Measurements from ENCODE around the gene FARP1. TPM values are rescaled to one million over a fixed set of nuclear protein-coding genes. Genes with fewer than 3 reads are reported as not detected.

The FARP1 gene
- total and polyA plus RNA-seq, 2 of the 8 experiments (the other 6 are each of a cell fraction or from before 2014, with no cell fraction given), result 24.7 to 104 TPM

- Histone ChIP-seq H2BK120ac (replicated peaks; ENCODE audit: low read depth, low read length) (no peak overlapping the region), H3K36me3 (ENCODE audit: control insufficient read depth in 2 of 4, insufficient read depth in 4 of 4, low read length in 3 of 4) (no peaks in the 10 kb centered on the region), H3K4me1 (replicated peaks in 1 of 4; ENCODE audit: control insufficient read depth in 3 of 4, insufficient read depth in 4 of 4, low read length in 3 of 4) (peaks cover 2 to 35% (median 17%) of the 10 kb centered on the region in 4 experiments; a peak in 6 of 7 replicates), H3K27ac (ENCODE audit: low read depth, low read length) (no peak overlapping the region), H2BK12ac (ENCODE audit: low read depth, low read length) (no peak overlapping the region; the same call in 1 of the 2 replicates), H2BK15ac (ENCODE audit: low read length) (no peak overlapping the region; the same call in 1 of the 2 replicates), H4K91ac (replicated peaks; ENCODE audit: insufficient read length, low read length) (no peak overlapping the region), H3K79me2 (ENCODE audit: control insufficient read depth in 1 of 2, insufficient read depth in 2 of 2, low read length in 2 of 2) (peaks cover 5 to 44% of the 10 kb centered on the region in 2 experiments; a peak in 3 of 4 replicates), H3K9me3 (ENCODE audit: insufficient read depth in 2 of 2, low read depth in 1 of 2, low read length in 1 of 2) (no peaks in the 10 kb centered on the region), H3K79me1 (ENCODE audit: low read depth, low read length) (peaks cover 5% of the 10 kb centered on the region; the same call in 1 of the 2 replicates), H3K23me2 (ENCODE audit: low read depth, low read length) (peaks cover 5% of the 10 kb centered on the region; the same call in 1 of the 2 replicates), H2AFZ (ENCODE audit: low read length) (no peak overlapping the region), H3K4me3 (ENCODE audit: extremely low read depth in 1 of 4, insufficient read depth in 2 of 4, low read depth in 3 of 4, low read length in 4 of 4) (no peak overlapping the region), H3K14ac (ENCODE audit: insufficient read length) (no peak overlapping the region), H2BK5ac (ENCODE audit: low read depth, low read length) (peak overlapping the region; percentile 10; the same call in 1 of the 2 replicates), H4K8ac (ENCODE audit: extremely low read depth, insufficient read depth, low read length) (no peak overlapping the region), H3K4ac (replicated peaks; ENCODE audit: insufficient read length, low read depth, low read length) (peak overlapping the region; percentile 74), H3K27me3 (replicated peaks in 1 of 4; ENCODE audit: control insufficient read depth in 3 of 4, extremely low read depth in 1 of 4, insufficient read depth in 3 of 4, low read length in 3 of 4) (no peaks in the 10 kb centered on the region), H2BK20ac (ENCODE audit: low read length) (no peak overlapping the region), H2AK5ac (ENCODE audit: low read depth, low read length) (peak overlapping the region; percentile 95), H3K4me2 (ENCODE audit: insufficient read depth in 1 of 2, low read depth in 2 of 2, low read length in 2 of 2) (no peak overlapping the region), H3K56ac (replicated peaks; ENCODE audit: insufficient read length, low read depth, low read length) (no peak overlapping the region), H3K9ac (replicated peaks in 1 of 4; ENCODE audit: extremely low read depth in 1 of 4, low read depth in 3 of 4, low read length in 3 of 4) (no peak overlapping the region; a peak in 1 of 7 replicates), H3K18ac (ENCODE audit: extremely low read depth, low read length) (no peak overlapping the region), H3K23ac (ENCODE audit: insufficient read length) (no peak overlapping the region), H4K5ac (ENCODE audit: insufficient read length, low read depth, low read length) (no peak overlapping the region), H4K20me1 (replicated peaks in 1 of 2; ENCODE audit: control insufficient read depth in 1 of 2, insufficient read depth in 2 of 2, low read length in 2 of 2) (peaks cover 2 to 5% of the 10 kb centered on the region in 2 experiments)
- no peak for DNase-seq (ENCODE audit: low read depth in 1 of 2, low spot score in 2 of 2)
- POLR2A ChIA-PET (ENCODE audit: partially characterized antibody), result interaction anchor here (0.6 kb wide), 1 partner anchor 17 kb away, joined by 4 read pairs; no protein-coding TSS in a partner anchor
- 92 to 100% methylated on average over 2 to 6 of the region's 6 CpGs for WGBS, 2 experiments (ENCODE audit: extremely low coverage in 1 of 2, insufficient coverage in 1 of 2, insufficient read length in 1 of 2, insufficient replicate concordance in 2 of 2, low coverage in 1 of 2, low lambda C conversion rate in 2 of 2, missing lambda C conversion rate in 1 of 2)
- CTCF ChIA-PET (ENCODE audit: partially characterized antibody), result interaction anchor here (0.7 kb wide), 1 partner anchor 120 kb away, joined by 3 read pairs; no protein-coding TSS in a partner anchor
- FAIRE-seq, result no peak
- TF ChIP-seq JUN (IDR thresholded peaks at IDR 0.05; ENCODE audit: low read depth, low read length) (no peak), SP4 (IDR thresholded peaks at IDR 0.05; ENCODE audit: low read length) (no peak), SAP30 (IDR thresholded peaks at IDR 0.05; ENCODE audit: insufficient read depth, insufficient replicate concordance, low read length) (no peak), KDM5A (IDR thresholded peaks at IDR 0.05; ENCODE audit: low read length) (no peak), TBP (IDR thresholded peaks at IDR 0.05; ENCODE audit: low read depth, low read length) (no peak), EZH2 (IDR thresholded peaks at IDR 0.05; ENCODE audit: low read depth, low read length, severe bottlenecking) (no peak), EP300 (IDR thresholded peaks at IDR 0.05; ENCODE audit: borderline replicate concordance in 1 of 2, low read depth in 2 of 2, low read length in 2 of 2) (no peak), HDAC2 (IDR thresholded peaks at IDR 0.05; ENCODE audit: borderline replicate concordance in 1 of 2, low read depth in 2 of 2, low read length in 2 of 2) (no peak), RFX5 (IDR thresholded peaks at IDR 0.05; ENCODE audit: borderline replicate concordance, low read depth, low read length) (no peak)
Measured at GRCh38 chr13:98278068-98278724, 135.3 kb downstream of the FARP1 start.

Measured in H1 (cell line).